GM18517 (cell line): Measurements from ENCODE around the gene ZNF532.

ENCODE experiments used
- ATAC-seq: cut with Tn5 transposase; IDR thresholded peaks from one replicate; pipeline ENCODE4 v1.9.1; 2021; ENCODE audit warnings: mild to moderate bottlenecking, moderate library complexity; ENCODE audit not compliant: unreplicated experiment

ZNF532 gene

DNA sequence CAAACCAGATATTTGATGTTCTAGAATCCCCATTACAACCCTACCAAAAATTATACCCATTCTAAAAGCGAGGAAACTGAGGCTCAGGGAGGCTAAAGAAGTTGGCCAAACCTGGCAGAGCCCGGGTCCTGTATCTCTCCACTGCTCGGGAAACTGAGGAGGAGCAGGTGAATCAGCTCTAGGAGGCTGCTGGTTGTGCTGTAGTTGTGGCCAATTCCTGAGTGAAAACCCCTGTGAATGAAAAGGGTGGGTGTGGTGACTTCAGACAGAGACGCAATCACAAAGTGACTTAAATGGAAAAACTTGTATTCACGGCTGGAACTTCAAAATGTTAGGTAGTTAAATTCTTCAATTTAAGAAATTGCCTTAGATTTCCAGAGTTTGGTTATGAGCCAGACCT, 169.3 kb downstream of the ZNF532 start:
- ATAC-seq: no peak

DNA sequence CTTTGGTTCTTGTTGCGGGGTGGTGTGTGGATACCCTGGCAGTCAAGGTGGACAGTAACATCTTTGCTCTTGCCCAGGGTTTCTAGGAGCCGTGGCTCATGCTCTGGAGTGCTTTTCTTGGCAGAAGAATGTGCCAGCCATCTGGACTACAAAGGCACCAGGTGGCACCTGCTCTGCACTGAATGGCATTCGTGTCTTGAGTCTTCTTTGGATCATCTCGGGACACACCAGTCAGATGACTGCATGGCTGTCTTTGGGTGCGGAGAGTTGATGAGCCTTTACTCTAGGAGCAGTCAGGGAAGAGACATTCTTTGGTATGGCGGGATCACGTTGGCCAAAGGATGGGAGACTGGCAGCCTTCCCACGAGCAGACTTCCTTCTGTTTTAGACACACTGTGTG, 170.9 kb downstream of the ZNF532 start:
- ATAC-seq: no peak
